Activated naive CD8-positive, alpha-beta T cell treated with anti-CD3 and anti-CD28 coated beads, Interleukin-2, amount 50 U/mL, for 16 hours (primary cell): ENCODE measurements around the gene KCNN2.
"Not testable (repeated sequence)": the region's sequence is repeated elsewhere in the genome, so short reads cannot be mapped to it uniquely, and the experiment has no call there.

Experiments used
- DNase-seq: peaks from one replicate; pipeline ENCODE4 v3.0.0-alpha.2; 2020; ENCODE audit warnings: low read depth, low spot score

Gene KCNN2

DNA sequence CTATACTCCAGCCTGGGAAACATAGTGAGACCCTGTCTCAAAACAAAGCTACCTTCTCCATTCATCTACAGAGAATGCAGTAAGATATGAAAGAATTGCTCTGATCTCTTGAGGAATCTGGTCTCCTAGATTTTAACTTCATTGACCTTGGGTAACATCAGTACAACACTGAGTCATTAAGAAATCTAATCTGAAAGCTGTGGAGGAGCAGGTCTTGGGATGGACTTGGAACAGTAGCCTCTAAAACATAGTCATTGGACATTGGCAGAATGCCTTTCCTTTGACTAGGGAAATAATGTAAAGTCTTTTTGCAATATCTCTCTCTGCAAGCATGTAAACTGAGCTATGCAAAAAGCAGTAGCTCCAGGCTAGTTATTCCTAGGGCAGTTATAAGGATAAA is 58.1 kb downstream of the KCNN2 start:
- DNase-seq, result no peak

DNA sequence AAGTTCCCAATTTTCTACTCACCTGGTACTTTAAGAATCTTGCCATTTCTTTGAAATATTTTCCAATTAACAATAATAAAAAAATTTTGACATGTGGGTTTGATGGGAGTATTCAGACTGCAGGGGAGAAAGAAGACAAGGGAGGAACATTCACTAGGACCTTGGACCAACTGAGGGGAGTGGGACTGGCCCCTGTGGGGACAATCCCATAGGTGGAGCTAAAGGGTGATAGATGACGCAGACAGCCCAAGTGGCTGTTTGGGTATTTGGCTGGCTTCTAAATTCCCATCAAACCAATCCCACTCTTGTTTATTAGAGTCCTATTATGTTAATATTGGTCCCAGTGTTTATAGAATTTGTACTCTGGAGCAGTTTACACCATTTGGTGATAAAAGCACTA is 65.3 kb downstream of the KCNN2 start:
- no peak for DNase-seq

DNA sequence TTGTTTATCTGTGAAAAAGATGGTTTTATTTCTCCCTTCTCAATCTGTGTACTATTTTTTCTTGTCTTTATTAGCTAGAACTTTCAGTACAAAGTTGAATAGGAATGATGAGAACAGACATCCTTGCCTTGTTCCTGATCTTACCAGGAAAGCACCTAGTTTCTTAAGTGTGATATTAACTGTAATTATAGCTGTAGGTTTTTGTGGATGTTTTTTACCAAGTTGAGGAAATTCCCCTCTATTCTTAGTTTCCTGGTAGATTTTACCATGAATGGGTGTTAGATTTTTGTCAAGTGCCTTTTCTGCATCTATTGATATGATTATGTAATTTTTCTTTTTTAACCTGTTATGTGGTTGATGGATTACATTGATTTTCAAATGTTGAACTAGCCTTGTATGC is 68.7 kb downstream of the KCNN2 start:
- no peak for DNase-seq

DNA sequence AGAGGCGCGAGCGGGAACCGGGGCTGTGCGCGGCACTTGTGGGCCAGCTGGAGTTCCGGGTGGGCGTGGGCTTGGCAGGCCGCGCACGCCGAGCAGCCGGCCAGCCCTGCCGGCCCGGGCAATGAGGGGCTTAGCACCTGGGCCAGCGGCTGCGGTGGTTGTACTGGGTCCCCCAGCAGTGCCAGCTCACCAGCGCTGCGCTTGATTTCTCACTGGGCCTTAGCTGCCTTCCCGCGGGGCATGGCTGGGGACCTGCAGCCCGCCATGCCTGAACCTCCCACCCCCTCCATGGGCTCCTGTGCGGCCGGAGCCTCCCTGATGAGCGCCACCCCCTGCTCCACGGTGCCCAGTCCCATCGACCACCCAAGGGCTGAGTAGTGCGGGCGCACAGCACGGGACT is 70.8 kb downstream of the KCNN2 start:
- not testable (repeated sequence) for DNase-seq

DNA sequence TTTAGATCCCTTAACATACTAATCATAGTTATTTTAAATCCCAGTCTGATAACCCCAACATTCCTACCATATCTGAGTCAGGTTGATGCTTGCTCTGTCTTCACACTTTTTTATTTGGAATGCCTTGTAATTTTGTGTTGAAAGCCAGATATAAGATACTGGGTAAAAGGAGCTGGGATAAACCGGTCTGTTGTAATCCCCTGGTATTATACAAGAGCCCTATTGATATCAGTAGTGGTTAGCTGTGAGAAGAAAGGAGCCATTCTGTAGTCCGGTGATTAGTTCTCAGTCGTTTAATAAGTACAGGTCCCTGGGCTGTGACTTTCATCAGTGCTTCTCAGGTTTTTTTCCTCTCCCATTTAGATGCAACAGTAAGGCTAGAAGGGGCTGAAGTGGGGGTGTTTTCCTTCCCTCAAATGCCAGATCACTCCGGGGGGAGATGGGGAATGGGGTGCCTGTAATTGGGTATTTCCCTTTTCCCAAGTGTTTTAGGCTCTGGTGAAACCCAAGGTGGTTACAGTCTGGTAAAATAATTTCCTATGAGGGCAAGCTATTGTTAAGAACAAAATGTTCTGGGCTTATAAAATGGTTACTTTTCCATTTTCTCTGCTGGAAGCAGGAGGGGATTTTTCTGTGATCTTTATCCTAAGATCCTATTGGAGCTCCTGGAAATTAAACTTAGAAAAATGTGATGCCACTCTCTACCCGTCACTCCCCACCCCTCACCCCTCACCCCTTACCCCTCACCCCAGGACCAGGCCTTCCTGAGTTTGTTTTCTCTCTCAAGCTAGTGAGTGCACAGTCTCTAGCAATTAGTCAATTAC is 72.7 kb downstream of the KCNN2 start:
- DNase-seq, result no peak

DNA sequence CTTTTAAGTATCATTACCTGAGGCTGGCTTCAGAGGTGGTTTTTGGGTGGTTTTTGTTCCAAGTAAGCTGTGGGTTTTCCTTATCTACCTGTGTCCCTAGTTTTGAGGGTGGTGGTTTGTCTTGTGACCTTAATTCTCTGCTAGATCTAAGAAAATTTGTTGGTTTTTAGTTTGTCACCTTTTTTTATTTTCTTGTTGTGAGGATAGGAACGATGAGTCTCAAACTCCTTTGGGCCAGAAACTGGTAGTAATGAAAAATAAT is 73.3 kb downstream of the KCNN2 start:
- DNase-seq, result no peak

DNA sequence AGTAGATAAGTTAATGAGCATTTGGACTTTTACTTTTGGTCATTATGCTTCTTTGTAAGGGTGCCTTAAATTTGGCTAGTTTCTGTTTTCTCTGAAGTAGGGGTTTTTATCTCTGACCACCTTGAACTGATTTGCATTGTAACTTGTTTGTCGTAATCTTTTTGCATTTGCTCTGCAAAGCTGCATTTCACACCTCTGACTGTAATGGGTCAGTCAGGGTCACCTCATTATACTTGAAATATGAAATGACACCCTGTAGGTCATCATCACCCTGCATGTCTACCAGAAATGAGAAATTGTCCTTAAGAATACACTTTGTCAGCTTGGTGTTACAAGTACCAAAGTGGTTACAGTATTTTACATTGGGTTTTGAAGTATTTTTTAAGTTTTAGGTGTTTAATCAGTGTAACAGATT is 74.0 kb downstream of the KCNN2 start:
- no peak for DNase-seq

DNA sequence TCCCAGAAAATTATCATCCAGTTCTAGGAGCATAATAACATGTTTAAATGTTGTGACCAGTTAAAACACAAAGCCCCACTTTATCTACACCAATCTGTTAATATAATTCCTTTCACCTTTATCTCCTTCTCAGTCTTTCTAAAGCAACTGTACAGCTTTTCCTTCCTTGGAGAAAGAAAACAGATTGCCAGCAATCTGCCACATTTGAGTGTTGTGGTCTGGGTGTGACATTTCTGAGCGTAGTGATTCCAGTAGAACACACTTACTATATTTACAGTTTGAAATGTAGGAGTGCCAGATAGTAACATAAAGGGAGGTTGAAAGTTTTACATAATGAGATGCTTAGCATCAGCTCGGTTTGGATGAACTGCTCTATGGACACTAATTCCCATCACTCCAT is 76.1 kb downstream of the KCNN2 start:
- DNase-seq, result no peak

DNA sequence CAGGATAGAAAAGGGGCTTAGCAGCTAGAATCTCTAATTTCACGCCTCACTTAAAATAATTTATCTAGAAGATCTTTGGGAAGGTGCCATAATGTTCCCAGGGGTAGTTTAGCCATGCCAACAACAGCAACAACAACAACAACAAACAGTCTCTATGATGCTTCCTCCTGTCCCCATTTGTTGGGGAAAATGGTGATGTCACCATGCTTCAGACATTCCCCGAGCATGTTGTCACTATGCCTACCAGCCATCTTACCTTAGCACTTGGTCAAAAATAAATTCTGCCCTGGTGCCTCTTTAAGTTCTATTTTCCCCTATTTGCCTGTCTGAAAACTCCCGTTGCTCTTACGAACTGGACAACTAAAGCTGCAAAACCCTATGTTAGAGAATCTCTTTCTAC is 76.6 kb downstream of the KCNN2 start:
- no peak for DNase-seq

DNA sequence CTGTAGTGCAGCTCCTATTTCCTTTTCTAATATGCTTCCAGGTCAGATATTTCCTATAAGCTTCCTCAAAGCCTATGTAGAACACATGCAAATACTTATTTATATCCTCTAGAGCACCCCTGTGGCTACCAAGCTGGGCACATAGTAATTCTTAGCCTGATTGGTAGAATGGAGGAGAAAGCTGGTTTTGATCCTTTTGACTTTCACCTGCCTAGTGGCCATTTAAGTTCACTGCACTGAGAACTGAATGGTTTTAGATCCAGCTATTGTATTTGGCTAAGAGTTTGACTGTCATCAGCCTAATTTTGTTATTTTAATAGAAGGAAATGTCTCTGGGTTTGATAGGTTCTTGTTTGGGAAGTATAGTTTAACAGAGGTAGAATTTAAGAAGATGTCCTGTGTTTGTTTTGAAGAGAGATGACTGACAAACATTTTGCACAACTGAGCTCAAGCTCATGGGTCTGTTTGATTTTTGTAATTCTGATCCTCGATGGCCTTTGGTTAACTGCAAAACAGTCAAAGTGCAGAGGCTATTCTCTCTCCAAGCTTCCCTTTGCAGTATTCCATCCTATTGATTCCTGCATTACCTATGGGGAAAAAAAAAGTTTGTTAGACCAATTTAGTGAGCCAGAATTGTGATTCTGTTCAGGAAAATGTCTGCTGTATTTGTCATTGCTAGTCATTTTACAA is 85.4 kb downstream of the KCNN2 start:
- DNase-seq, result no peak

DNA sequence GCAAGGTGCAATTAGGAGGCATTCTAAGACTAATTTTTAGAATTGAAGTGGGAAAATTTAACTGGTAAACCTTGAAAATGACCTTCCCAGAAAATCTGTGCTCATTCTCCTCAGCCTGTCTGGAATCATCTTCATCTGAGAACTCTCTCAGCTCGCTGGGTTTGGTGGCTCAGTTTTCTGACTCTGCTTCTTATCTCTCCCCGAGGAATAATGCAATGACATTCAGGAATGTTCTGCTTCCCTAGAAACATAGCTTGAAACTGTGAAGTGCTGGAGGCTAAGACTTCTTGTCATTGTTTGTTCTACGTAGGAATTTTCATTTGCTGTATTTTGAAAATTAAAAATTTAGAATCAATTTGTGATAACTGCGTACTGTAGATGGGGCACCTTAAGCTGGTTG is 86.6 kb downstream of the KCNN2 start:
- DNase-seq, result no peak

DNA sequence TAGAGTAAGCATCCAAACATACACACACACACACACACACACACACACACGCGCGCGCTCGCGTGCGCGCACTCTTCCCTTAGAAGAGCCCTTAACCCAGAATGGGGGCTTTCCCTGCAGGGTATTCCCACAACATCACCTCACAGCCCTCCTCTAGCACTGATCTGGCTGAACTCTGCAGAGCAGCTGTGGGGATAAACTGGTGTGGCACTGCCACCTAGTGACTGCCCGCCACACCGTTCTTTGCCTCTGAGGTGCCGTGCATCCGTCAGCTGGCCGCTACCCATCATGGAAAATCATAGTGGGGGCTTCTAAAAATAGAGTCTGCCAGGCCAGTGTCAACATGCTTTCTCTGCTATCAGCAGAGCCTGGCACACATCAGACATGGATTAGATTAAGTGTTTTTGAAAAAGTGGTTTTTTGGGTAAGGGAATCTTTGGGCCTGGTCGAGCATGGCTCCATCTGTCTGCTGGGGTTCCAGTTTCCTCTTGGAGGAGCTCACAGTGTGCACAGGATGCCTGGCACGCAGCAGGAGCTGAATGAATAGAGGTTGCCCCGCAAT is 88.1 kb downstream of the KCNN2 start:
- no peak for DNase-seq

DNA sequence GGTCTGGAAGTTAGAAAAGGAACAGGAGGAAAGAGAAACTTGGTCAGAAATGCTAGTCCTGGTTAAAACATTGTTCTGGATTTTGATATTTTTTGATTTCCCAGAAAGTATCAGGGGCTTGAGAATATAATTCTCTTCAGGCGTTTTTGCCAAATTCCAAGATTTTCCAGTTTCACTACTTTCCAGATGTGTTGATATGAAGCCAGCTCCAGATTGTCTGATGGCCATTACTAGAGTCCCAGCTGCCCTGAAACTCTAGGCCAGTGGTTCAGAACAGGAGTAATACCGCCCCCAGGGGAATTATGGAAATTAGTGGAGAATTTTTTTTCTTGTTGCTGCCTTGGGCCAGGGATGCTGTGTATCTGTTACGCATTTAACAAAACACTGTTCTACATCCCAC is 88.6 kb downstream of the KCNN2 start:
- DNase-seq, result no peak

DNA sequence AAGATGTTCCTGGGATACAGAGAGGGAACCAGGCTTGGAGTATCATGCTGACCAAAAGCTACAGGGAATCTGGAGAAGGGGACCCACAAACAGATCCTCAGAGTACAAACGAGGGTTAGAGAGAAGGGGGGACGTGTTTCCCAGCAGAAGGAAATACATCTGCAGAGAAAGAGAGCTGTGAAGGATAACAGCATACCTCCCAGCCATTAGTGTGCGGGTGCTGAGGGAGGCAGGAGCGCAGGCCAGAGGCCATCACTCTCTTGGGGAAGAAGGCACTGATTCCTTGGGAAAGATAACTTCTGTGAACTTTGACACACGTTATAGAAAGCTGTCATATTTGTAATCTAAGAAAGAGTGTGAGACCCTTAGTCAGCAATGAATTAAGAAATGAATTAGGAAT is 96.9 kb downstream of the KCNN2 start:
- DNase-seq, result no peak

DNA sequence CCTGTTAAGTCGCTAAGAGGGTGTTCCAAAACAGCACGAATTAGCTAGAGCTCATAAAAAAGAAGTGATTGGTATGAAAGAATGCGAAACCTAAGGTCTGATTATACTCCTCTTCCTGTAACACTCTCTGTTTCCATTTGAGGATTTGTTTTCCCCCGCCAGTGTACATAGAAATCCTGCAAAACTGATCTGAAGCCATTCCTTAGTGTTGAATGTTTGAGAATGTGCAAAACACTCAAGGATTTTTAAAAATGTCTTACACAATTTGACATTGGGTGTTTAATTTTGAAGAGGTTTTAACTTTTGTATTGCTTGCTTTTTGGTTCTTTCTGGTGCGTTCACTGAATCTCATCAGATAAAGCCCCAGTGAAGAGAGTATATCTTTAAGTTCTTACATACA is 105.3 kb downstream of the KCNN2 start:
- DNase-seq, result no peak

DNA sequence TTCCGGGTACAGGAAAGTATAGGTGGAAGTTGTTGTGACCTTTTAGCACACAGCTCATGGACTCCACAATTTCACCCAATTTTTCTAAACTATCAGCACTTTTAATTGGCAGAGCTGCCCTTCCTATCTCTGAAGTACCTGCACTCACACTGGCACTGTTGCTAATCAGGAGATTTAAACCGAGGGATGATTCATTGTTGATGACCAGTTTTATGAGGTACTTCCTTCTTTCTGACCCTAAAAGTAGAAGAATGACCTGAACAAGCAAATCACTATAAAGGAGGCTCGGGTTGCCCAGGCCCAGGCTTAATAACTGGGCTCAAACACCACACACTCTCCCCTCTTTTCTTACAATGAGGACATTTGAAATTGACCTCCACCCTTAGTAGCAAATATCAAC is 105.9 kb downstream of the KCNN2 start:
- DNase-seq, result no peak

DNA sequence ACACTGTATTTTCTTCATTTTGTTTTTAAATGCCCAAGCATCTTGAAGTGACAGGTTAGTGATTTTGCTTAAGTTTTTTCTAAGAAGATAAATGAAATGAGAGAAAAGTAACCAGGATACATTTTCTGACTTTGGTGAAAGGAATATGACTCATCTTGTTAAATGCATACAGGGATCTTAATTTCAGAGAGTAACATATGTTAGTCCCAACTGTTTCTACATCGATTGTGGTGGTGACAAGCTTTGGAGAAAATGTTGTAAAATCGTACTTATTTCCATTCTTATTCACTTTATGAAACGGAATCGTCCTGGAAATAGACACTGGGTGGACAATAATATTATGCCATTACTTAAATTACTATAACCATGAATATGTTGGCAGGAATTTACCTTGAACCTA is 107.5 kb downstream of the KCNN2 start:
- DNase-seq, result no peak

DNA sequence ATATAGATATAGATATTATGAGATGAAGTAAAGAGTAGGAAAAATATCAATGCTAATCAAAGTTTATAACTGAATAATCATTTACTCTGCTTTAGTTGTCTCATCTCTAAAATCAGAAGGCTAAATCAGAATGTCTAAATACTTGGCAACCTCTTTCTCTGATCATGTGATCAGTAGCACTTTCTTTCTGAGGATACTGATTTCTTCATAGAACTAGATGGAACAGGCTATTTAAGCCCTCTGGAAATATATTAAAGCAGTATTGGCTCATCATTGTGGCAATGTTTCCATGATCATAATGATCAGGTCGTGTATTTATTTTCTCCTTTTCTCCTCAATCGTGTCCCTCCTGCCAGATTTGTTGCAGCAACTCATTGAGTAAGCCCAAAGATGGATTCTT is 109.7 kb downstream of the KCNN2 start:
- DNase-seq, result no peak

DNA sequence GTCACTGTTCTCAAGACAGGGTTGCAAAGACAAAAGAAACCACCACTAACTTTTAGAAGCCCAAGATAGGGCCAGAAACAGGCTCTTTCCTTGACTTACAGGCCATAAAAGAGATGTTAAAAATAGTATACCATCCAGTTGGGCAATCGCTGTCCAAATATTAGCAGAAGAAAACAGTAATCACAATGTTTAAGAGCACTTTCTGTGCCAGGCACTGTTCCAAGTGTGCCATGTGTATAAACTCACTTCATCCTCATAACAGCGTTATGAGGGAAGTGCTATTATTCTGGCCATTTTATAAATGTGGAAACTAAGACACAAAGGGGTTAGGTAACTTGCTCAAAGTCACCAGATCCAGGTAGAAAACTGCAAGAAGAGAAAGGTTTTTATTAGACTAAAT is 111.7 kb downstream of the KCNN2 start:
- DNase-seq, result no peak

DNA sequence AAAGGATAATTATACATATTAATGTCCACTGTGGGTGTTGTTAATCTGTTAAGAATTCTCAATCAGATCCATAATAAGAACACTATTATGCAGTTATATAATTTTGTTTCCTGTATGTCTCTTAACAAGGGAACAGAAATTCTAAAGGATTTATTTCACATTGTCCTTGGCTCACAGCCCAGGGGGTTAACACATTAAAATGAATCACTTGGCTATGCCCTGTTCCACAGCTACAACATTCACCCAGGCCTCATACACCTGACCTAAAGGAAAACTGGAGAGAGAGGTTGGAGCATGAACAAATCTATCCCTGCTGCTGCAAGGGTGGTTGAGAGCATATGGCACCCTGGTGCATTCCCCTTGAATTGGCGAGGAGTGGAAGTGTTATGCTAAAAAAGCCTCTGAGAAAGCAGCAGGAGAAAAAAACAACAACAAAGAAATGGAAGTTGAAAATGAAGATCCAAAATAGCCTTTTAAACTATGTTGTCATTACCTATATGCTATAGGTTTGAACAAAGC is 116.0 kb downstream of the KCNN2 start:
- no peak for DNase-seq

DNA sequence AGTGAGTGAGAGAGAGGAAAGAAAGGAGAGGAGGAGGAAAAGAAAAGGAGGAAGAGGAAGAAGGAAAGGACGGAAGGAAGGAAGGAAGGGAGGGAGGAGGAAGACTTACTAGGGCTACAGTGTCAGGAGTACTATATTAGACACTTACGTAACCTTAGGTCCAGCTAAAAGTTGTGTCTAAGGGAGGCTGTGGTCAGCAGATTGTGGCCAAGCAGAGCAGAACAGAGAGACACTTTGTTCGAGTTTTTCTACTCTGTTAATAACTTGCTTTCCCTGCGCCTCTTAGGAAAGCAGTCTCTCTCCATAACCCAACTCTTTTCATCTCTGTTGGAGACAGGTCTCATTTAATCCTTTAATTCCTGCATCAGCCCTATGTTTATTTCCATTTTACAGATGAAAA is 138.9 kb downstream of the KCNN2 start:
- no peak for DNase-seq

DNA sequence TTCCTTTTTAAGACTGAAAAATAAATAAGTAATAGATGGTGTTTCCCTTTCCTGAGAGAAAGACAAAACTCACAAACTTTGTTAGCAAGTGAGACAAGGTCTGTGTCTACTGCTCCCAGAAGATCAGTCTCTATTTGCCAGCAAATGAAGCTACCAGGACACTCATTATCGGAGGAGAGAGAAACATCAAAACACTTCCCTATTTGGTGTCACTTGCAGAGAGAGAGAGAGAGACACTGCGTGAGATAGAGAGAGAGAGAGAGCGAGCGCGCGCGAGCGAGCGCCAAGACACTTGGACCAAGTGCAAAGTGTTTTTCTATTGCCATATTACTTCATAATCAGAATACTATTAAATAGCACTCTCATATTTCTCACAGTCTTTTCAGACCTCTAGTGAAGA is 142.7 kb downstream of the KCNN2 start:
- no peak for DNase-seq

DNA sequence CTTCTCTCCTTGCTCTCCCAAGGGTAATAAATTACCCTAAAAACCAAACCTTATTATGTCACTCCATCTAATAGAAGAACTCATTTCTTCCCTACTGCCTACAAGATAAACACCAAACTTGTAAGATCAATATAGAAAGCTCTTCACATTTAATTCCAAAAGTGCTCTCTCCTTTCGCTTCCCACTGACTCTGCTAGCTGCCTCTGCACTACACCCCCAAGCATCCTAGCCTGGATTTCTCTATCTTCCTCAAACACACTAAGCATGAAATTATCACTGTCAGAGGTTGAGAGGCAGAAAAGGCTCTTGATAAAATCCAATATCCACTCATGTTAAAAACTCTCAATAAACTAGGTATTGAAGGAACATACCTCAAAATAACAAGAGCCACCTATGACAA is 162.4 kb downstream of the KCNN2 start:
- no peak for DNase-seq
